Neural cell (in vitro differentiated cells): ENCODE data around the gene PRXL2A. TPM values are rescaled to one million over a fixed set of nuclear protein-coding genes. Genes with fewer than 3 reads are reported as not detected.

ENCODE experiments used
- H2AFZ ChIP-seq: fragments of 200-600, 300-800 bp; sonication (generic), shearing (Covaris generic); 2 replicates; pipeline ENCODE4 v1.6.0; 2014; ENCODE audit warnings: low read depth, mild to moderate bottlenecking, antibody characterized with exemption, low read length, moderate library complexity
- H3F3A ChIP-seq: fragments of 200-600 bp; shearing (Covaris generic); 2 replicates; pipeline ENCODE4 v1.6.1; 2016; ENCODE audit warnings: mild to moderate bottlenecking, moderate library complexity, mixed read lengths, antibody characterized with exemption, low read length; ENCODE audit not compliant: insufficient read depth, poor library complexity, severe bottlenecking
- H3K27ac ChIP-seq: fragments of 200-600, 300-800 bp; sonication (generic), shearing (Covaris generic); 2 replicates; pipeline ENCODE4 v1.5.1; 2014; ENCODE audit warnings: mild to moderate bottlenecking, low read length, moderate library complexity
- H3K27me3 ChIP-seq: fragments of 300-800, 200-600 bp; sonication (generic), shearing (Covaris generic); 2 replicates; pipeline ENCODE4 v1.6.0; 2014; ENCODE audit warnings: mild to moderate bottlenecking, low read depth, low read length, moderate library complexity; ENCODE audit not compliant: insufficient read depth
- H3K36me3 ChIP-seq: fragments of 300-800, 200-600 bp; sonication (generic), shearing (Covaris generic); 2 replicates; pipeline ENCODE4 v1.5.1; 2014; ENCODE audit warnings: mild to moderate bottlenecking, antibody characterized with exemption, low read length, moderate library complexity; ENCODE audit not compliant: insufficient read depth
- H3K4me2 ChIP-seq: fragments of 300-800, 200-600 bp; sonication (generic), shearing (Covaris generic); 2 replicates; pipeline ENCODE4 v1.6.0; 2014; ENCODE audit warnings: mild to moderate bottlenecking, low read length
- H3K4me3 ChIP-seq: fragments of 300-800, 200-600 bp; sonication (generic), shearing (Covaris generic); 2 replicates; pipeline ENCODE4 v1.5.1; 2014; ENCODE audit warnings: mild to moderate bottlenecking, low read length, moderate library complexity
- H3K79me2 ChIP-seq: fragments of 200-600 bp; shearing (Covaris generic); replicated peaks from 2 replicates; pipeline ENCODE4 v1.6.0; 2014; ENCODE audit warnings: mild to moderate bottlenecking, low read length, moderate library complexity; ENCODE audit not compliant: insufficient read depth
- H3K9ac ChIP-seq: fragments of 300-800, 200-600 bp; sonication (generic), shearing (Covaris generic); 2 replicates; pipeline ENCODE4 v1.6.1; 2016; ENCODE audit warnings: mild to moderate bottlenecking, low read length, mixed read lengths
- H3K9me2 ChIP-seq: fragments of 200-600 bp; shearing (Covaris generic); 2 replicates; pipeline ENCODE4 v1.6.1; 2016; ENCODE audit warnings: mild to moderate bottlenecking, low read length, mixed read lengths; ENCODE audit not compliant: insufficient read depth
- H3K9me3 ChIP-seq: fragments of 200-600, 300-800 bp; sonication (generic), shearing (Covaris generic); 2 replicates; pipeline ENCODE4 v1.6.1; 2016; ENCODE audit warnings: mild to moderate bottlenecking, mixed run types, low read length, moderate library complexity, mixed read lengths
- H4K20me1 ChIP-seq: fragments of 200-600 bp; shearing (Covaris generic); 2 replicates; pipeline ENCODE4 v1.6.1; 2016; ENCODE audit warnings: mild to moderate bottlenecking, mixed run types; ENCODE audit not compliant: insufficient read depth
- EP300 ChIP-seq: fragments of 450-650 bp; conservative IDR thresholded peaks from 2 replicates; pipeline ENCODE4 v1.6.1; 2014; ENCODE audit warnings: antibody characterized with exemption, mild to moderate bottlenecking, moderate library complexity; ENCODE audit not compliant: poor library complexity, severe bottlenecking
- EZH2 ChIP-seq: fragments of 200-600, 300-800 bp; shearing (Covaris generic), sonication (generic); IDR thresholded peaks from 2 replicates; pipeline ENCODE4 v1.6.1; 2014; ENCODE audit warnings: antibody characterized with exemption, low read length, borderline replicate concordance, mild to moderate bottlenecking; ENCODE audit not compliant: insufficient read depth, poor library complexity, severe bottlenecking
- MXI1 ChIP-seq: fragments of 450-650 bp; conservative IDR thresholded peaks from 2 replicates; pipeline ENCODE4 v1.6.1; 2014; ENCODE audit warnings: antibody characterized with exemption, mild to moderate bottlenecking; ENCODE audit not compliant: poor library complexity, severe bottlenecking
- POLR2AphosphoS5 ChIP-seq: IDR thresholded peaks from 2 replicates; pipeline ENCODE4 v1.6.1; 2012
- RAD21 ChIP-seq: fragments of 450-650 bp; conservative IDR thresholded peaks from 2 replicates; pipeline ENCODE4 v1.6.1; 2014; ENCODE audit warnings: antibody characterized with exemption, mild to moderate bottlenecking, moderate library complexity
- SMC3 ChIP-seq: fragments of 450-650 bp; conservative IDR thresholded peaks from 2 replicates; pipeline ENCODE4 v1.6.1; 2014; ENCODE audit warnings: antibody characterized with exemption, mild to moderate bottlenecking, moderate library complexity; ENCODE audit not compliant: poor library complexity
- TAF1 ChIP-seq: IDR thresholded peaks from 2 replicates; pipeline ENCODE4 v1.6.1; 2012; ENCODE audit warnings: low read depth
- polyA plus RNA-seq: library from polyadenylated mRNA; depleted of rRNA; stranded (reverse); fragments of >200 nt; gene quantifications from 2 replicates; pipeline ENCODE4 v1.2.3, GENCODE V29; 2014
- TF ChIP-seq, protein P1 (sequence below): fragments of 450-650 bp; IDR thresholded peaks from 2 replicates; pipeline ENCODE4 v1.5.1; 2014; ENCODE audit warnings: antibody characterized with exemption, mild to moderate bottlenecking, moderate library complexity; ENCODE audit not compliant: poor library complexity, severe bottlenecking
- TF ChIP-seq, protein P2 (sequence below): IDR thresholded peaks from 2 replicates; pipeline ENCODE4 v1.6.1; 2012; ENCODE audit warnings: borderline replicate concordance

Gene PRXL2A
- polyA plus RNA-seq, 1 donor from 2014 or later, result 60.5 TPM

DNA sequence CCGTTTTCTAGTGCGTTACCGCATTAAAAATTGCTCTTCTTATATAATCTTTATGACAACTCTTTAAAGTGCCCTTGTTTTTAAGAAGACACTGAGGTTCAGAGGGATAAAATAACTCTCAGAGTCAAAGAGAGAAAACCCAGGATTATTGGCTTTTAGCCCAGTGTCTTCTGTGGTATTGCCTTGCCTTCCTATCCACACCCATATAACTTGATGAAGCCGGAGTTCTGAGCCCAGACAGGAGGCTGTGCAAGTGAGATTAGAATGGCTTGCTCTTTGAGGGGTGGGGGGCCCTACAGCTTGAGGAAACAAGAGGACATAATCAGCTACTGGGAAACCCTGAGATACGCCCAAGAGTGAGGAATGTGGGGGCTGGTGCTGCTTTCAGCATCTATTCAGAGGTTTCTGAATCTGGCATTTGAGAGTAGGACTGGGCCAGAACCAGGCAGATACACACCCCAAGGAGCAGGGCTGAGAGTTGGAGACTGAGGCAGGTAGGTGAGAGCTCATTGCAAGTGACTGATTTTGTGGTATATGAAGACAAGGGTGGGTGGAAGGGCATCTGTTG lies 2.3 kb downstream of the PRXL2A start:
- Histone ChIP-seq H3F3A (no peaks in the 10 kb centered on the region), H3K36me3 (no peaks in the 10 kb centered on the region), H3K27ac (no peak overlapping the region), H4K20me1 (no peaks in the 10 kb centered on the region), H3K4me2 (no peak overlapping the region), H2AFZ (no peak overlapping the region), H3K9me2 (no peaks in the 10 kb centered on the region), H3K4me3 (no peak overlapping the region), H3K9me3 (no peaks in the 10 kb centered on the region), H3K79me2 (peaks cover 7% of the 10 kb centered on the region), H3K9ac (no peak overlapping the region), H3K27me3 (no peaks in the 10 kb centered on the region)
- TF ChIP-seq, protein P1, sequence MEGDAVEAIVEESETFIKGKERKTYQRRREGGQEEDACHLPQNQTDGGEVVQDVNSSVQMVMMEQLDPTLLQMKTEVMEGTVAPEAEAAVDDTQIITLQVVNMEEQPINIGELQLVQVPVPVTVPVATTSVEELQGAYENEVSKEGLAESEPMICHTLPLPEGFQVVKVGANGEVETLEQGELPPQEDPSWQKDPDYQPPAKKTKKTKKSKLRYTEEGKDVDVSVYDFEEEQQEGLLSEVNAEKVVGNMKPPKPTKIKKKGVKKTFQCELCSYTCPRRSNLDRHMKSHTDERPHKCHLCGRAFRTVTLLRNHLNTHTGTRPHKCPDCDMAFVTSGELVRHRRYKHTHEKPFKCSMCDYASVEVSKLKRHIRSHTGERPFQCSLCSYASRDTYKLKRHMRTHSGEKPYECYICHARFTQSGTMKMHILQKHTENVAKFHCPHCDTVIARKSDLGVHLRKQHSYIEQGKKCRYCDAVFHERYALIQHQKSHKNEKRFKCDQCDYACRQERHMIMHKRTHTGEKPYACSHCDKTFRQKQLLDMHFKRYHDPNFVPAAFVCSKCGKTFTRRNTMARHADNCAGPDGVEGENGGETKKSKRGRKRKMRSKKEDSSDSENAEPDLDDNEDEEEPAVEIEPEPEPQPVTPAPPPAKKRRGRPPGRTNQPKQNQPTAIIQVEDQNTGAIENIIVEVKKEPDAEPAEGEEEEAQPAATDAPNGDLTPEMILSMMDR, result no peak
- TF ChIP-seq, protein P2, sequence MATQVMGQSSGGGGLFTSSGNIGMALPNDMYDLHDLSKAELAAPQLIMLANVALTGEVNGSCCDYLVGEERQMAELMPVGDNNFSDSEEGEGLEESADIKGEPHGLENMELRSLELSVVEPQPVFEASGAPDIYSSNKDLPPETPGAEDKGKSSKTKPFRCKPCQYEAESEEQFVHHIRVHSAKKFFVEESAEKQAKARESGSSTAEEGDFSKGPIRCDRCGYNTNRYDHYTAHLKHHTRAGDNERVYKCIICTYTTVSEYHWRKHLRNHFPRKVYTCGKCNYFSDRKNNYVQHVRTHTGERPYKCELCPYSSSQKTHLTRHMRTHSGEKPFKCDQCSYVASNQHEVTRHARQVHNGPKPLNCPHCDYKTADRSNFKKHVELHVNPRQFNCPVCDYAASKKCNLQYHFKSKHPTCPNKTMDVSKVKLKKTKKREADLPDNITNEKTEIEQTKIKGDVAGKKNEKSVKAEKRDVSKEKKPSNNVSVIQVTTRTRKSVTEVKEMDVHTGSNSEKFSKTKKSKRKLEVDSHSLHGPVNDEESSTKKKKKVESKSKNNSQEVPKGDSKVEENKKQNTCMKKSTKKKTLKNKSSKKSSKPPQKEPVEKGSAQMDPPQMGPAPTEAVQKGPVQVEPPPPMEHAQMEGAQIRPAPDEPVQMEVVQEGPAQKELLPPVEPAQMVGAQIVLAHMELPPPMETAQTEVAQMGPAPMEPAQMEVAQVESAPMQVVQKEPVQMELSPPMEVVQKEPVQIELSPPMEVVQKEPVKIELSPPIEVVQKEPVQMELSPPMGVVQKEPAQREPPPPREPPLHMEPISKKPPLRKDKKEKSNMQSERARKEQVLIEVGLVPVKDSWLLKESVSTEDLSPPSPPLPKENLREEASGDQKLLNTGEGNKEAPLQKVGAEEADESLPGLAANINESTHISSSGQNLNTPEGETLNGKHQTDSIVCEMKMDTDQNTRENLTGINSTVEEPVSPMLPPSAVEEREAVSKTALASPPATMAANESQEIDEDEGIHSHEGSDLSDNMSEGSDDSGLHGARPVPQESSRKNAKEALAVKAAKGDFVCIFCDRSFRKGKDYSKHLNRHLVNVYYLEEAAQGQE, result no peak
- TF ChIP-seq MXI1 (no peak), SMC3 (no peak), POLR2AphosphoS5 (no peak), EZH2 (no peak), RAD21 (no peak)

DNA sequence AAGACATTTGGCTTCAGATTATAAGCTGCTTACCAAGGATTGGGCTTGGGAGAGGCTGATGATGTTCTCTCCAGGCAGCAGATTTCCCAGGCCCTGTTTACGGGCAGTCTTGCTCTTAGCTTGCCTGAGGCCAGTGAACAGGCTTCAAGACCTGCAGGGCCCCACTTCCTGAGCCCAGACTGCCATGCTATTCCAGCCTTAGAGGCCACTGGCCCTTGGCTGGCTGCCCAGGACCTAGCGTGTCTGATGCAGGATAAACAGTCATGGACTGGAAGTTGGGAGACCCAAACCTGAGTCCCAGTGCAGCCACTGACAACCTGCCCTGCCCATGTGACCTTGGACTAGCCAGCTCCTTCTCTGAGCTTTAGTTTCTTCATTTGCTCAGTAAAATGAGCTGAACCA lies 2.9 kb downstream of the PRXL2A start:
- no peak overlapping the region for H3K4me2 ChIP-seq
- no peaks in the 10 kb centered on the region for H4K20me1 ChIP-seq
- H3K27ac ChIP-seq, result no peak overlapping the region
- no peak overlapping the region for H3K9ac ChIP-seq
- H3K9me3 ChIP-seq, result no peaks in the 10 kb centered on the region
- no peak overlapping the region for H3K4me3 ChIP-seq
- H3K27me3 ChIP-seq, result no peaks in the 10 kb centered on the region
- peaks cover 7% of the 10 kb centered on the region for H3K79me2 ChIP-seq
- no peak overlapping the region for H2AFZ ChIP-seq
- no peaks in the 10 kb centered on the region for H3K9me2 ChIP-seq
- no peaks in the 10 kb centered on the region for H3K36me3 ChIP-seq
- TF ChIP-seq, protein P2, result no peak
- TF ChIP-seq POLR2AphosphoS5 (no peak), EZH2 (no peak), SMC3 (no peak), RAD21 (no peak), EP300 (no peak), MXI1 (no peak), TAF1 (no peak)
- TF ChIP-seq, protein P1, result no peak
- H3F3A ChIP-seq, result no peaks in the 10 kb centered on the region
